ENCODE measurements around the gene GALNT18.
A peak's percentile ranks its signal among the peaks of the same experiment; 100 is the strongest.
"Not testable (repeated sequence)": the region's sequence is repeated elsewhere in the genome, so short reads cannot be mapped to it uniquely, and the experiment has no call there.

Gene GALNT18

GRCh38 chr11:11378184-11378940, 243.4 kb downstream of the GALNT18 start:
- DNase-seq, result no peak

- DNase-seq, result no peak
Measured at GRCh38 chr11:11374358-11375148, 247.3 kb downstream of the GALNT18 start.

- no peak for DNase-seq
Measured at GRCh38 chr11:11373934-11374333, 247.9 kb downstream of the GALNT18 start.

- DNase-seq, result no peak
Measured at GRCh38 chr11:11372461-11372860, 249.3 kb downstream of the GALNT18 start.

- DNase-seq, result no peak
Measured at GRCh38 chr11:11370962-11371303, 250.9 kb downstream of the GALNT18 start.

GRCh38 chr11:11370255-11370961, 251.4 kb downstream of the GALNT18 start:
- DNase-seq, result no peak

- DNase-seq, result peak; percentile 9
Measured at GRCh38 chr11:11366793-11367192, 255.0 kb downstream of the GALNT18 start.

GRCh38 chr11:11363674-11364073, 258.1 kb downstream of the GALNT18 start:
- DNase-seq, result no peak

- DNase-seq, result no peak
Measured at GRCh38 chr11:11359611-11360010, 262.2 kb downstream of the GALNT18 start.

GRCh38 chr11:11356842-11357241, 265.0 kb downstream of the GALNT18 start:
- DNase-seq, result no peak

- DNase-seq, result not testable (repeated sequence)
Measured at GRCh38 chr11:11352878-11353277, 268.9 kb downstream of the GALNT18 start, which contains the start of gene CSNK2A3. CSNK2A3 (minus strand) TSS chr11:11353250; CDS start chr11:11353119, 131 bp downstream.

GRCh38 chr11:11351851-11352250, 270.0 kb downstream of the GALNT18 start:
- DNase-seq, result not testable (repeated sequence)

GRCh38 chr11:11351042-11351586, 270.7 kb downstream of the GALNT18 start:
- no peak for DNase-seq

- peak; percentile 96 for DNase-seq
Measured at GRCh38 chr11:11349870-11350337, 271.9 kb downstream of the GALNT18 start.

- DNase-seq, result no peak
Measured at GRCh38 chr11:11349106-11349825, 272.5 kb downstream of the GALNT18 start.

- no peak for DNase-seq
Measured at GRCh38 chr11:11348303-11348702, 273.5 kb downstream of the GALNT18 start.

GRCh38 chr11:11347592-11347991, 274.2 kb downstream of the GALNT18 start:
- DNase-seq, result no peak

GRCh38 chr11:11346303-11346702, 275.5 kb downstream of the GALNT18 start:
- DNase-seq, result no peak

GRCh38 chr11:11345099-11345498, 276.7 kb downstream of the GALNT18 start:
- no peak for DNase-seq

- no peak for DNase-seq
Measured at GRCh38 chr11:11344045-11344444, 277.8 kb downstream of the GALNT18 start.

- DNase-seq, result no peak
Measured at GRCh38 chr11:11338304-11338703, 283.5 kb downstream of the GALNT18 start.

GRCh38 chr11:11336664-11337063, 285.1 kb downstream of the GALNT18 start:
- DNase-seq, result no peak
